Heart left ventricle (tissue), 16 donors: ENCODE measurements around the gene ROBO1. TPM values are rescaled to one million over a fixed set of nuclear protein-coding genes. Genes with fewer than 3 reads are reported as not detected.

Experiments used
- ATAC-seq, 4 donors: fragments of 200-7000 bp; cut with Tn5 transposase; one replicate each; pipeline ENCODE4 v1.9.1; 2020 to 2022; ENCODE audit warnings: moderate library complexity in 4 of 4, mild to moderate bottlenecking in 3 of 4, moderate number of reproducible peaks in 1 of 4
- DNase-seq, 5 donors: peaks; one replicate each; pipeline ENCODE4 v3.0.0-alpha.2; 2020
- H3K27ac ChIP-seq, 12 donors: fragments of 200-600 bp; sonication (generic) in 4 of 12; one replicate each; pipeline versions ENCODE4 v1.5.0 to v1.8.0; 2016 to 2022; ENCODE audit warnings: mild to moderate bottlenecking in 2 of 12
- H3K27me3 ChIP-seq, 9 donors: fragments of 200-600 bp; sonication (generic) in 2 of 9; one replicate each; pipeline versions ENCODE4 v1.5.1 to v1.8.0; 2016 to 2022; ENCODE audit warnings: mild to moderate bottlenecking in 3 of 9
- H3K36me3 ChIP-seq, 9 donors: fragments of 200-600 bp; sonication (generic) in 2 of 9; one replicate each; pipeline versions ENCODE4 v1.5.0 to v1.8.0; 2018 to 2022; ENCODE audit warnings: mild to moderate bottlenecking in 2 of 9
- H3K4me1 ChIP-seq, 12 donors: fragments of 200-600 bp; sonication (generic) in 4 of 12; one replicate each; pipeline versions ENCODE4 v1.5.0 to v1.8.0; 2016 to 2022; ENCODE audit warnings: mild to moderate bottlenecking in 3 of 12
- H3K4me3 ChIP-seq, 12 donors: fragments of 200-600 bp; sonication (generic) in 4 of 12; one replicate each; pipeline versions ENCODE4 v1.5.0 to v1.8.0; 2017 to 2022; ENCODE audit warnings: mild to moderate bottlenecking in 9 of 12, moderate library complexity in 4 of 12
- H3K9me3 ChIP-seq, 12 donors: fragments of 200-600 bp; sonication (generic) in 4 of 12; one replicate each; pipeline versions ENCODE4 v1.5.0 to v1.8.0; 2016 to 2022; ENCODE audit warnings: mild to moderate bottlenecking in 1 of 12
- POLR2A ChIP-seq, 2 donors: fragments of 450-650 bp; IDR thresholded peaks; one replicate each; pipeline ENCODE4 v1.6.1; 2017; ENCODE audit warnings: antibody characterized with exemption in 2 of 2, mild to moderate bottlenecking in 2 of 2, moderate library complexity in 2 of 2
- WGBS, 4 donors: extraction: QIAGEN DNeasy Blood & Tissue Kit in 2 of 4; methylation state at CpG; one replicate each; pipeline versions ENCODE4 v1.1.5 to v1.1.7; 2013 to 2018; 5-methylcytosine and 5-hydroxymethylcytosine counted together
- intact Hi-C, 10 donors: fragments of 100-400 bp; cut with DNase I; formaldehyde crosslinking; loops; one replicate each; pipeline versions ENCODE4 v1.11.1 to v1.14.2; 2022
- polyA plus RNA-seq, 2 donors: library from polyadenylated mRNA; stranded (reverse); fragments of 200-250 nt; gene quantifications; one replicate each; pipeline ENCODE4 v1.2.3, GENCODE V29; 2013
- total RNA-seq, 9 donors: library from RNA; depleted of rRNA in 2 of 9; stranded (reverse); fragments of >200 nt in 2 of 9; fragmentation: NEBNext Ultra II Directional in 3 of 9; extraction: Animal tissue kit (Norgen Biotek cat#: 25700) in 3 of 9; gene quantifications; one replicate each; pipeline versions ENCODE4 v1.1.0 to v1.2.4, GENCODE V29; 2016 to 2023
- TF ChIP-seq, protein P1 (sequence below), 12 donors: fragments of 200-600 bp; sonication (generic) in 4 of 12; IDR thresholded peaks; one replicate each; pipeline versions ENCODE4 v1.5.0 to v1.8.0; 2018 to 2022; ENCODE audit warnings: antibody characterized with exemption in 12 of 12, mild to moderate bottlenecking in 5 of 12
- donor health status: ischemic (EF 13 %, LVEDD 7.1; RV severe dilation, severe dysfunction).
- donor health status: healthy with polysubstance abuse.
- donor health status: DM: no; HTN: yes; CAD: no.
- donor health status: DM: no; HTN: no; CAD: no.
- donor health status: ischemic (EF 25% LVEDD 6.9; RV normal size, moderate dysfunction).
- donor health status: ischemic (EF 25% LVEDD 5.7; RV mildly dilated, moderate dysfunction).
- donor health status: healthy.
- donor health status: DM: yes; HTN: yes; CAD: no.
- donor health status: ischemic (EF 35%, LVEDD 5.7; RV mildly dilated, moderate dysfunction).
- donor health status: nonischemic (EF 11% LVEDD 7.7; RV severe dilation, severe dysfunction).
- donor health status: DM: yes; HTN: yes; CAD: no.
- donor health status: PGD.
- donor health status: ischemic (EF 29% LVEDD 5.4; RV normal size, mild dysfunction).
- donor health status: nonischemic (EF 23%, LVEDD 6.1; RV moderate dilation, normal function).

The ROBO1 gene
- total and polyA plus RNA-seq, 11 donors, result 1.4 to 14.8 (median 5.7) TPM

DNA sequence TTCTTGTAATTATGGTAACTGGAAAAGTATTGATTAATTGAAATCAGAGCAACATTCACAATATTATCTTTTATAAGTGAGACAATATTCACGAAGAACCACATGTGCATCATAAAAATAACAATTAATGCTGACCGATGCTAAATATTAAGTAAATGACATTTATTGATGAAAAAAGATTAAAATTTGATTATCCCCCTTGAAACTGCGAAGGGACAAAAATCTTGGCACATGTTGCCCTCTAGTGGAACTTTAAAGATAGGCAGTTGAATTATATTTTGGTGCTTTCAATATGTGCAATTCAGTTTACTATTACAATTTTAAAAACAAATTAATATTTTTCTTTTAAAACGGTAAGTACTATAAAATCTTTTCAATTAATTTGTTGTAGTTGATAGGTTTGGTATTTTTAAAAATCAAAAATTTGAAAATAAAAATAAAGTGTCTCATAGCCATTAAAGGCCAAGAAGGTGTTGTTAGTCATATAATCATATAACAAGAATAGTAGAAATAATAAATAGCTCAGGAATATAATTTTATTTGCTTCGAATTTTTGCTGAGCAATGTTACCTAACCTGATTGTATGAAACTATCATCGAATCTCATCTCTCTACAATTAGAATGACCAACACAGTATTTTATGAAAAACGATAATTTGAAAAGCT lies 270.2 kb downstream of the ROBO1 start:
- Histone ChIP-seq H3K9me3 (peaks cover 0 to 6% (median 0%) of the 10 kb centered on the region in 12 donors), H3K4me3 (no peak overlapping the region), H3K27me3 (no peaks in the 10 kb centered on the region), H3K27ac (no peak overlapping the region), H3K36me3 (no peaks in the 10 kb centered on the region), H3K4me1 (no peaks in the 10 kb centered on the region)
- WGBS, 4 donors, result 28 to 30% (median 30%) methylated on average over 7 of the region's 7 CpGs
- DNase-seq (no peak), ATAC-seq (no peak)
- TF ChIP-seq POLR2A (IDR thresholded peaks at IDR 0.05), result no peak
- TF ChIP-seq, protein P1, sequence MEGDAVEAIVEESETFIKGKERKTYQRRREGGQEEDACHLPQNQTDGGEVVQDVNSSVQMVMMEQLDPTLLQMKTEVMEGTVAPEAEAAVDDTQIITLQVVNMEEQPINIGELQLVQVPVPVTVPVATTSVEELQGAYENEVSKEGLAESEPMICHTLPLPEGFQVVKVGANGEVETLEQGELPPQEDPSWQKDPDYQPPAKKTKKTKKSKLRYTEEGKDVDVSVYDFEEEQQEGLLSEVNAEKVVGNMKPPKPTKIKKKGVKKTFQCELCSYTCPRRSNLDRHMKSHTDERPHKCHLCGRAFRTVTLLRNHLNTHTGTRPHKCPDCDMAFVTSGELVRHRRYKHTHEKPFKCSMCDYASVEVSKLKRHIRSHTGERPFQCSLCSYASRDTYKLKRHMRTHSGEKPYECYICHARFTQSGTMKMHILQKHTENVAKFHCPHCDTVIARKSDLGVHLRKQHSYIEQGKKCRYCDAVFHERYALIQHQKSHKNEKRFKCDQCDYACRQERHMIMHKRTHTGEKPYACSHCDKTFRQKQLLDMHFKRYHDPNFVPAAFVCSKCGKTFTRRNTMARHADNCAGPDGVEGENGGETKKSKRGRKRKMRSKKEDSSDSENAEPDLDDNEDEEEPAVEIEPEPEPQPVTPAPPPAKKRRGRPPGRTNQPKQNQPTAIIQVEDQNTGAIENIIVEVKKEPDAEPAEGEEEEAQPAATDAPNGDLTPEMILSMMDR (IDR thresholded peaks at IDR 0.05), result peak; percentile 37 to 69 (median 56)
- intact Hi-C loops, result loop anchor here in 6 of 10 donors (5.0 to 10.0 kb wide), 5 partner anchors 410 to 840 kb away; no protein-coding TSS in a partner anchor

DNA sequence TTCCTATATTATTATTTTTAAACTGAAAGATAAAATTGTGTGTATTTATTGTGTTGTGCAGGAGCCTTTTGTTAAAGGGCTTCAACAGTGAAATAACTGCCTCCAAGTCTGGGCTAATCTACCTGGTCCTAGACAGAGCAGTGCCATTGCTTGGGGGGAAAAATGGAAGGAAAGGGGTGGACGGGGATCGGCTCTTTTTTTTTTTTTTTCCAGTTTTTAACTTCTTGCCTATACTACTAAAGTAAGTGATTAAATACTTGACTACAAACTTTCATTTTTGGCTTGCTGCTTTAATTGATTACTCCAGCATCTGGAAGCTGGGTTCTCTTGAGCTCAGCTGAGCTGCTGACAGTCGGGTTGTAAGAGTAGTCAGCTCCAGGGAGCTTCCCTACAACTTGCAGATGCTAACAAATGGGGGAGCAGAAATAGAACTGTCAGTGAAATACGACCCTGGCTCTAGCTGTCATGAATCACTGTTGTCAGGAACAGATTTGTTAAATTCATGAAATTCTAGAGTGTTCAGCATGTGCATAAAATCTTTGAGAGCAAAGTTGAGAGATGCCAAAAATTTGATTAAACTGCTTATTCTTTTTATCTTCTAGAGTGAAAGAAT lies 276.7 kb downstream of the ROBO1 start:
- Histone ChIP-seq H3K4me3 (peak overlapping the region in 1 of 12 donors; percentile 6), H3K36me3 (no peaks in the 10 kb centered on the region), H3K4me1 (peaks cover 0 to 6% (median 0%) of the 10 kb centered on the region in 12 donors), H3K27ac (no peak overlapping the region), H3K9me3 (no peaks in the 10 kb centered on the region), H3K27me3 (no peaks in the 10 kb centered on the region)
- intact Hi-C loops, result loop anchor here in 3 of 10 donors (5.0 to 10.0 kb wide), 3 partner anchors 406 to 829 kb away; no protein-coding TSS in a partner anchor
- TF ChIP-seq, protein P1 (IDR thresholded peaks at IDR 0.05), result no peak
- no peak for TF ChIP-seq POLR2A (IDR thresholded peaks at IDR 0.05)
- no peak for DNase-seq
- 43 to 51% (median 43%) methylated on average over 4 of the region's 4 CpGs for WGBS, 4 donors
- ATAC-seq, result no peak

DNA sequence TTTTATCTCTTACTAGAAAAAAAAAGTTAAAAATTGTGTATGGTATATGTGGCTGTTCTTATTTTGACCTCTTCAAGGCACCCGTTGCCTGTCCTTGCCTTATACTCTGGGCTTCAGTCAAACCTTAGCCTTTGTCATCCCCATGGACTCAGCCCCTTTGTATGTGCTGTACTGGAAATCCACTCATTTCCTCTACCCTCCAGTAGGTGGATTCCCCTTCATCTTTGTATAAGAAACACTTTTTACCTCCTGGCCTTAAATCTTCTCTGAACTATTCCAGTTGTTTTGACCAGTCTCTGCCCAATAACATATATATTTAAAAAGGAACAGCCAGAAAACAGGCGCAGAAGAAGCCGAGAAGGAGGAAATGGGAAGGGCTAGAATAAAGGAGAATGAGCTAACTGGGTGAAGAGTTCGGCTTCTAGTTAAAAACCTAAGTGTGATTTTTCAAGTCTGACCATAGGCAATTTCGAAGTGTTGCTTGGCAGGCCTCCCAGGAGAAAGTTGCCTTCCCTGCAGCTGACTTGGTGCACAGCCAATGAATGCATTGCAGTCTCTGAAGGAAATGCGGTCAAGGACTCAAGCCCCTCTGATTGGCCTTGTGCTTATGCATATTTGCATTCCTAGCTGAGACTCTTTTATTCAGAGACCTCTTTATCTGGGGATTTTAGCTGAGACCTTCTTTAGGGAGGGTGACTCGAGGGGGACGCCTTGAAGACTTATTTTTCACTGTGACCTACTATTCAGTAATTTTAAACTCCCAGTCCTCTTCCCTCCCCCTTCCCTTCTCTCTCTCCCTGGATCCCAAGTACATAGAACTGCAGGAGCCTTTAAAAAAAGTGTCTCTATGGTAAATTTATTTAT lies 277.4 kb downstream of the ROBO1 start:
- DNase-seq (peak in 4 of 5 donors; percentile 37 to 68 (median 46)), ATAC-seq (peak in 1 of 4 donors; percentile 67)
- no peaks in the 10 kb centered on the region for H3K9me3 ChIP-seq
- intact Hi-C loops, result loop anchor here in 3 of 10 donors (5.0 to 10.0 kb wide), 3 partner anchors 406 to 828 kb away; no protein-coding TSS in a partner anchor
- H3K36me3 ChIP-seq, result no peaks in the 10 kb centered on the region
- 39 to 53% (median 44%) methylated on average over 8 of the region's 8 CpGs for WGBS, 4 donors
- H3K27ac ChIP-seq, result peak overlapping the region in 1 of 12 donors; percentile 41
- peak overlapping the region in 1 of 12 donors; percentile 6 for H3K4me3 ChIP-seq
- H3K4me1 ChIP-seq, result peaks cover 0 to 6% (median 0%) of the 10 kb centered on the region in 12 donors
- no peaks in the 10 kb centered on the region for H3K27me3 ChIP-seq
- TF ChIP-seq, protein P1 (IDR thresholded peaks at IDR 0.05), result no peak
- TF ChIP-seq POLR2A (IDR thresholded peaks at IDR 0.05), result no peak
